HG03066 (cell line): ENCODE results near the gene ZNF546.
A peak's percentile ranks its signal among the peaks of the same experiment; 100 is the strongest.
"Not testable (repeated sequence)": the region's sequence is repeated elsewhere in the genome, so short reads cannot be mapped to it uniquely, and the experiment has no call there.

Experiments
- ATAC-seq: cut with Tn5 transposase; IDR thresholded peaks from one replicate; pipeline ENCODE4 v1.9.1; 2021; ENCODE audit warnings: low read depth; ENCODE audit not compliant: unreplicated experiment

ZNF546 gene

GRCh38 chr19:39996811-39997637, at the start of gene ZNF546:
Gene ZNF546 (plus strand): TSS chr19:39997060. CDS start chr19:39998327, 1,267 bp downstream.
- ATAC-seq = peak; percentile 89

- ATAC-seq = no peak
Observed at GRCh38 chr19:39949026-39949747, 47.7 kb upstream of the ZNF546 start.

- ATAC-seq = no peak
Observed at GRCh38 chr19:39951065-39951650, 45.7 kb upstream of the ZNF546 start.

- ATAC-seq = no peak
Observed at GRCh38 chr19:39951686-39952085, 45.2 kb upstream of the ZNF546 start.

GRCh38 chr19:39953915-39954314, 42.9 kb upstream of the ZNF546 start:
- no peak for ATAC-seq

GRCh38 chr19:39957886-39958285, 39.0 kb upstream of the ZNF546 start:
- not testable (repeated sequence) for ATAC-seq

GRCh38 chr19:39958942-39959341, 37.9 kb upstream of the ZNF546 start:
- not testable (repeated sequence) for ATAC-seq

- not testable (repeated sequence) for ATAC-seq
Observed at GRCh38 chr19:39959407-39959806, 37.5 kb upstream of the ZNF546 start.

- ATAC-seq = no peak
Observed at GRCh38 chr19:39963898-39964297, 33.0 kb upstream of the ZNF546 start.

GRCh38 chr19:39966617-39967016, 30.2 kb upstream of the ZNF546 start:
- ATAC-seq = no peak

GRCh38 chr19:39967561-39967960, 29.3 kb upstream of the ZNF546 start:
- ATAC-seq = no peak

- no peak for ATAC-seq
Observed at GRCh38 chr19:39968789-39969188, 28.1 kb upstream of the ZNF546 start.

- ATAC-seq = no peak
Observed at GRCh38 chr19:39969266-39969665, 27.6 kb upstream of the ZNF546 start.

- ATAC-seq = no peak
Observed at GRCh38 chr19:39969681-39970424, 27.0 kb upstream of the ZNF546 start.

GRCh38 chr19:39970425-39970674, 26.5 kb upstream of the ZNF546 start:
- no peak for ATAC-seq

GRCh38 chr19:39970675-39971379, 26.0 kb upstream of the ZNF546 start, which contains the start of gene PSMC4:
Gene PSMC4 (plus strand): TSS chr19:39971165. CDS start chr19:39971203, 38 bp downstream.
- peak; percentile 91 for ATAC-seq

GRCh38 chr19:39971380-39972035, 25.4 kb upstream of the ZNF546 start:
- no peak for ATAC-seq

- ATAC-seq = no peak
Observed at GRCh38 chr19:39974377-39975155, 22.3 kb upstream of the ZNF546 start.

- ATAC-seq = no peak
Observed at GRCh38 chr19:39982883-39983282, 14.0 kb upstream of the ZNF546 start.
